ENCODE data around the gene ZRSR2.
"Not testable (repeated sequence)": the region's sequence is repeated elsewhere in the genome, so short reads cannot be mapped to it uniquely, and the experiment has no call there.

The ZRSR2 gene

GRCh38 chrX:15789979-15790768, at the start of gene ZRSR2:
Gene ZRSR2, plus strand, starts transcription at chrX:15790484. Its CDS starts 12 bp downstream, at chrX:15790496.
- no peak for TF ChIP-seq CTCF (conservative IDR thresholded peaks at IDR 0.05; ENCODE audit: control insufficient read depth, insufficient read depth, low read depth, low read length)
- peak within 1 kb of the TSS; percentile 94 for H3K4me3 ChIP-seq (ENCODE audit: control insufficient read depth, low read depth, low read length)
- DNase-seq (ENCODE audit: low read depth): peak; percentile 74

GRCh38 chrX:15744181-15744867, 46.0 kb upstream of the ZRSR2 start:
- no peak overlapping the region for H3K4me3 ChIP-seq (ENCODE audit: control insufficient read depth, low read depth, low read length)
- no peak for TF ChIP-seq CTCF (conservative IDR thresholded peaks at IDR 0.05; ENCODE audit: control insufficient read depth, insufficient read depth, low read depth, low read length)
- no peak for DNase-seq (ENCODE audit: low read depth)

GRCh38 chrX:15745179-15745578, 45.1 kb upstream of the ZRSR2 start:
- H3K4me3 ChIP-seq (ENCODE audit: control insufficient read depth, low read depth, low read length): no peak overlapping the region
- TF ChIP-seq CTCF (conservative IDR thresholded peaks at IDR 0.05; ENCODE audit: control insufficient read depth, insufficient read depth, low read depth, low read length): no peak
- peak; percentile 52 for DNase-seq (ENCODE audit: low read depth)

- not testable (repeated sequence) for DNase-seq (ENCODE audit: low read depth); H3K4me3 ChIP-seq (ENCODE audit: control insufficient read depth, low read depth, low read length)
Observed at GRCh38 chrX:15746651-15747050, 43.6 kb upstream of the ZRSR2 start.

GRCh38 chrX:15747626-15748173, 42.6 kb upstream of the ZRSR2 start:
- H3K4me3 ChIP-seq (ENCODE audit: control insufficient read depth, low read depth, low read length): no peak overlapping the region
- DNase-seq (ENCODE audit: low read depth): no peak
- TF ChIP-seq CTCF (conservative IDR thresholded peaks at IDR 0.05; ENCODE audit: control insufficient read depth, insufficient read depth, low read depth, low read length): no peak

- H3K4me3 ChIP-seq (ENCODE audit: control insufficient read depth, low read depth, low read length): no peak overlapping the region
- DNase-seq (ENCODE audit: low read depth): no peak
- TF ChIP-seq CTCF (conservative IDR thresholded peaks at IDR 0.05; ENCODE audit: control insufficient read depth, insufficient read depth, low read depth, low read length): no peak
Observed at GRCh38 chrX:15748841-15749240, 41.4 kb upstream of the ZRSR2 start.

Measured in fibroblast of mammary gland (primary cell).